Stomach (tissue), 9 donors: ENCODE data around the gene DCTN5. TPM values are rescaled to one million over a fixed set of nuclear protein-coding genes. Genes with fewer than 3 reads are reported as not detected.

Source experiments
- DNase-seq, 2 donors: peaks; one replicate each; pipeline versions ENCODE4 v3.0.0 to v3.0.0-alpha.2; 2013 to 2019
- H3K27ac ChIP-seq, 5 donors: fragments of 200-600 bp in 4 of 5; sonication (generic) in 4 of 5; one replicate each; pipeline ENCODE4 v1.5.1; 2013 to 2019; ENCODE audit warnings: mild to moderate bottlenecking in 1 of 5, moderate library complexity in 1 of 5
- H3K27me3 ChIP-seq, 3 donors: fragments of 200-600 bp; sonication (generic); one replicate each; pipeline ENCODE4 v1.5.1; 2017 to 2019; ENCODE audit warnings: mixed run types in 1 of 3
- H3K36me3 ChIP-seq, 4 donors: fragments of 200-600 bp; sonication (generic); 1 replicate in 3 of 4; 2 replicates in 1 of 4; pipeline ENCODE4 v1.5.1; 2016 to 2019
- H3K4me1 ChIP-seq, 4 donors: fragments of 200-600 bp; sonication (generic); one replicate each; pipeline ENCODE4 v1.5.1; 2016 to 2019
- H3K4me3 ChIP-seq, 4 donors: fragments of 200-600 bp; sonication (generic) in 3 of 4; one replicate each; pipeline ENCODE4 v1.5.1; 2016 to 2019; ENCODE audit warnings: mild to moderate bottlenecking in 1 of 4
- H3K9me3 ChIP-seq, 4 donors: fragments of 200-600 bp; sonication (generic); one replicate each; pipeline ENCODE4 v1.5.1; 2016 to 2019
- EP300 ChIP-seq: sonication (generic); formaldehyde crosslinking; IDR thresholded peaks from one replicate; pipeline ENCODE4 v1.6.1; 2017; ENCODE audit warnings: antibody characterized with exemption
- POLR2A ChIP-seq, 4 donors: fragments of 450-650 bp; IDR thresholded peaks; one replicate each; pipeline ENCODE4 v1.6.1; 2016; ENCODE audit warnings: antibody characterized with exemption in 4 of 4, control low read depth in 2 of 4, mild to moderate bottlenecking in 1 of 4, moderate library complexity in 1 of 4
- POLR2AphosphoS5 ChIP-seq, 3 donors: sonication (generic); formaldehyde crosslinking; IDR thresholded peaks; one replicate each; pipeline ENCODE4 v1.6.1; 2016; ENCODE audit warnings: antibody characterized with exemption in 3 of 3
- WGBS, 5 donors: extraction: QIAGEN DNeasy Blood & Tissue Kit in 3 of 5; methylation state at CpG; one replicate each; pipeline versions ENCODE4 v1.1.5 to v1.1.7; 2013 to 2018; 5-methylcytosine and 5-hydroxymethylcytosine counted together
- intact Hi-C: fragments of 100-400 bp; cut with DNase I; formaldehyde crosslinking; loops from one replicate; pipeline ENCODE4 v1.15.1; 2023; ENCODE audit warnings: low total_unique reads
- polyA plus RNA-seq, 3 donors: library from polyadenylated mRNA; stranded (reverse); fragments of 200-250 nt; gene quantifications; one replicate each; pipeline ENCODE4 v1.2.3, GENCODE V29; 2013
- total RNA-seq, 5 donors: library from RNA; depleted of rRNA; stranded (reverse); fragments of >200 nt; gene quantifications; one replicate each; pipeline versions ENCODE4 v1.1.0 to v1.2.3, GENCODE V29; 2014 to 2016
- TF ChIP-seq, protein P1 (sequence below), 7 experiments: fragments of 450-650 bp in 4 of 7; fragments of 200-600 bp in 3 of 7; sonication (generic) in 3 of 7; IDR thresholded peaks; one replicate each; pipeline ENCODE4 v1.5.1; 2016 to 2019; ENCODE audit warnings: antibody characterized with exemption in 7 of 7, control low read depth in 2 of 7, mild to moderate bottlenecking in 1 of 7
- donor health status: healthy with polysubstance abuse.
- donor health status: Bipolar disorder and iron deficiency.
- donor health status: healthy.

Gene DCTN5
- total and polyA plus RNA-seq, 8 donors, result 3.5 to 47.4 (median 12.6) TPM

DNA sequence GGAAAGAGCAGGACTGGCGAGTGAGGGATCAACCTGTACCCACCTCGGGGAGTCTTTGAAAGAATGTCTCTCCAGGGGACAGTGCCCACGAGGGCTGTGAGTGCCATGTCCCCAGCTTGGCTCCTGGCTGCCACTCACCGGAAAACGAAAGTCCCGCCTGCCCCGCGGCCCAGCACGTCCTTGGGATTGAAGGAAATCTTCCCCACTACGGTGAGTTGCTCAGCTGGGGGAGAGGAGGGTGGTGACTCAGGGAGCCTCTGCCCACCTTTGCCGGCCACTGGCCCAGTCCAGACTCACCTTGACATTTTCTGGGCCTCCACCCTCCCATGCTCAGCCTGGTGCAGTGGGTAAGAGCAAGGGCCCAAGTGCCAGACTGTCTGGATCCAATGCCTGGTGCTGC lies 54.5 kb downstream of the DCTN5 start:
- Histone ChIP-seq H3K4me1 (peaks cover 0 to 14% (median 5%) of the 10 kb centered on the region in 4 donors), H3K9me3 (no peaks in the 10 kb centered on the region), H3K27me3 (peaks cover 0 to 14% (median 0%) of the 10 kb centered on the region in 3 donors), H3K4me3 (no peak overlapping the region), H3K36me3 (peaks cover 13 to 41% (median 28%) of the 10 kb centered on the region in 4 donors), H3K27ac (no peak overlapping the region)
- intact Hi-C loops, result no loop called here
- no peak for DNase-seq
- TF ChIP-seq POLR2AphosphoS5 (IDR thresholded peaks at IDR 0.05) (no peak), POLR2A (IDR thresholded peaks at IDR 0.05) (no peak), EP300 (no peak)
- TF ChIP-seq, protein P1, sequence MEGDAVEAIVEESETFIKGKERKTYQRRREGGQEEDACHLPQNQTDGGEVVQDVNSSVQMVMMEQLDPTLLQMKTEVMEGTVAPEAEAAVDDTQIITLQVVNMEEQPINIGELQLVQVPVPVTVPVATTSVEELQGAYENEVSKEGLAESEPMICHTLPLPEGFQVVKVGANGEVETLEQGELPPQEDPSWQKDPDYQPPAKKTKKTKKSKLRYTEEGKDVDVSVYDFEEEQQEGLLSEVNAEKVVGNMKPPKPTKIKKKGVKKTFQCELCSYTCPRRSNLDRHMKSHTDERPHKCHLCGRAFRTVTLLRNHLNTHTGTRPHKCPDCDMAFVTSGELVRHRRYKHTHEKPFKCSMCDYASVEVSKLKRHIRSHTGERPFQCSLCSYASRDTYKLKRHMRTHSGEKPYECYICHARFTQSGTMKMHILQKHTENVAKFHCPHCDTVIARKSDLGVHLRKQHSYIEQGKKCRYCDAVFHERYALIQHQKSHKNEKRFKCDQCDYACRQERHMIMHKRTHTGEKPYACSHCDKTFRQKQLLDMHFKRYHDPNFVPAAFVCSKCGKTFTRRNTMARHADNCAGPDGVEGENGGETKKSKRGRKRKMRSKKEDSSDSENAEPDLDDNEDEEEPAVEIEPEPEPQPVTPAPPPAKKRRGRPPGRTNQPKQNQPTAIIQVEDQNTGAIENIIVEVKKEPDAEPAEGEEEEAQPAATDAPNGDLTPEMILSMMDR (IDR thresholded peaks at IDR 0.05), result no peak
- 75 to 89% (median 88%) methylated on average over 5 to 11 of the region's 11 CpGs for WGBS, 5 donors

GRCh38 chr16:23699100-23699499 lies 57.8 kb downstream of the DCTN5 start:
- DNase-seq, result peak; percentile 82 to 91
- H3K4me1 ChIP-seq, result peaks cover 0 to 14% (median 5%) of the 10 kb centered on the region in 4 donors
- intact Hi-C loops, result no loop called here
- peak overlapping the region; percentile 64 to 86 (median 80) for H3K27ac ChIP-seq
- WGBS, 5 donors, result 18 to 72% (median 41%) methylated on average over 4 of the region's 4 CpGs
- TF ChIP-seq POLR2A (IDR thresholded peaks at IDR 0.05) (no peak), EP300 (no peak), POLR2AphosphoS5 (IDR thresholded peaks at IDR 0.05) (peak in 2 of 3 donors; percentile 79 to 84)
- TF ChIP-seq, protein P1 (IDR thresholded peaks at IDR 0.05), result no peak
- peaks cover 0 to 42% (median 15%) of the 10 kb centered on the region in 4 donors for H3K36me3 ChIP-seq
- no peak overlapping the region for H3K4me3 ChIP-seq
- H3K27me3 ChIP-seq, result peaks cover 0 to 14% (median 0%) of the 10 kb centered on the region in 3 donors
- peaks cover 0 to 6% (median 0%) of the 10 kb centered on the region in 4 donors for H3K9me3 ChIP-seq

DNA sequence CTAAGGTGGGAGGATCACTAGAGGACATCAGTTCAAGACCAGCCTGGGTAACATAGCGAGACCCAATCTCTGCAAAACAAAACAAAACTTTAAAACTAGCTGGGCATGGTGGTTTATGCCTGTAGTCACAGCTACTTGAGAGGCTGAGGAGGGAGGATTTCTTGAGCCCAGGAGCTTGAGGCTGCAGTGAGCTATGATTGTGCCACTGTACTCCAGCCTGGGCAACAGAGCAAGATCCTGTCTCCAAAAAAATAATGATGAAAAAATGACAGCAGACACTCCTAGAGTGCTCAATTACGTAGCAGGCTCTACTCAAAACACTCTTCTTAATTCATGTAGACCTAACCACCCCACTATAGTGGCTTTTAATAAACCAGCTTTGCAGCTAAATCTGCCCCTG lies 58.8 kb downstream of the DCTN5 start:
- 75 to 92% (median 87%) methylated on average over 2 of the region's 2 CpGs for WGBS, 5 donors
- TF ChIP-seq POLR2AphosphoS5 (IDR thresholded peaks at IDR 0.05) (no peak), POLR2A (IDR thresholded peaks at IDR 0.05) (no peak), EP300 (no peak)
- TF ChIP-seq, protein P1 (IDR thresholded peaks at IDR 0.05), result no peak
- peaks cover 0 to 6% (median 0%) of the 10 kb centered on the region in 4 donors for H3K9me3 ChIP-seq
- intact Hi-C loops, result no loop called here
- DNase-seq, result no peak
- peaks cover 0 to 44% (median 15%) of the 10 kb centered on the region in 4 donors for H3K36me3 ChIP-seq
- H3K4me3 ChIP-seq, result no peak overlapping the region
- H3K27ac ChIP-seq, result peak overlapping the region; percentile 33 to 86 (median 69)
- peaks cover 0 to 10% (median 1%) of the 10 kb centered on the region in 4 donors for H3K4me1 ChIP-seq
- H3K27me3 ChIP-seq, result peaks cover 0 to 14% (median 0%) of the 10 kb centered on the region in 3 donors

DNA sequence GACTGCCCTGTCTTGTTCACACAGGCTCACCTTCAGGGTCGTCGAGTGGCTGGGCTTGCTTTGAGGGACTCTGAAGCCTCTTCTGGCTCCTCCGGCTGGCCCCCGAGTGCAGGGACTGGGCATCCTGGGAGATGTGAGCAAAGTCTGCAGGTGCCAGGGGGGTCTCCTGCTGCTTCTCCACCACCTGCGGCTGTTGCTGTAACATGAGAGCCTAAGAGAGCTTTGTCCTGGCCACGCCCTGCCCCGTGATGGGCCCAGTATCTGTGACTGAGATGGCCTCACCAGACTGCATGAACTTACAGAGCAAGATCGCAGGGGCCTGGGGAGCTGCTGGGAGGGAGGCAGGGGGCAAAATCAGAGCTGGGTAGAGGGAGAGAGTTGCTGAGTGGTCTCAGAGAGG lies 59.2 kb downstream of the DCTN5 start:
- Histone ChIP-seq H3K9me3 (peaks cover 0 to 6% (median 0%) of the 10 kb centered on the region in 4 donors), H3K27me3 (peaks cover 0 to 14% (median 0%) of the 10 kb centered on the region in 3 donors), H3K4me3 (no peak overlapping the region), H3K27ac (peak overlapping the region in 4 of 5 donors; percentile 48 to 86 (median 74)), H3K4me1 (peaks cover 0 to 7% (median 0%) of the 10 kb centered on the region in 4 donors), H3K36me3 (peaks cover 0 to 47% (median 17%) of the 10 kb centered on the region in 4 donors)
- intact Hi-C loops, result no loop called here
- TF ChIP-seq, protein P1 (IDR thresholded peaks at IDR 0.05), result no peak
- TF ChIP-seq POLR2A (IDR thresholded peaks at IDR 0.05), result no peak
- TF ChIP-seq EP300, result no peak
- TF ChIP-seq POLR2AphosphoS5 (IDR thresholded peaks at IDR 0.05), result no peak
- peak in 1 of 2 donors; percentile 37 for DNase-seq
- WGBS, 5 donors, result 25 to 49% (median 45%) methylated on average over 6 to 8 of the region's 8 CpGs
